ENCODE data around the gene TMEM8B.

DNA sequence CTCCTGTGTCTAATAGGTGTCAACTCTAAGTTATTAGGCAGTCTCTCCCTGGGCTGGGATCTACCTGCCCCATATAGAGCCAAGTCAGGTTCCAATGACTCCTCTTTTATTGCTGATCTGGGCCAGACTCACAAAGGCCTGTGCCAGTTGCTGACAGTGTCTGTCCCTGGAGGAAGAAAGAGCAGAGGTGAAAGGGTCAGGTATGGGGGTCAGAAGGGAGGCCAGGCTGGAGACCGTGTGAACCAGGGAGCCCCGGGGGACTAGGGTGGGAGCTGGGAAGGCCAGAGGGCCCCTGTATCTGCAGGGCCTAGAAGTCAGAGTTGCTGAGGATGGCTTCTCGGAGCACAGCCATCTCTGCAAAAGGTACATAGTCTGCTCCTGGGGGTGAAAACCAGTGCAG is 10.7 kb upstream of the TMEM8B start:
- TF ChIP-seq REST (IDR thresholded peaks at IDR 0.05; ENCODE audit: insufficient replicate concordance, low read depth) (no peak), POLR2AphosphoS5 (IDR thresholded peaks at IDR 0.05; ENCODE audit: low read depth) (no peak), SPI1 (IDR thresholded peaks at IDR 0.05; ENCODE audit: borderline replicate concordance, low read depth) (no peak), GABPA (IDR thresholded peaks at IDR 0.05; ENCODE audit: low read depth) (no peak)
- TF ChIP-seq, protein P1, sequence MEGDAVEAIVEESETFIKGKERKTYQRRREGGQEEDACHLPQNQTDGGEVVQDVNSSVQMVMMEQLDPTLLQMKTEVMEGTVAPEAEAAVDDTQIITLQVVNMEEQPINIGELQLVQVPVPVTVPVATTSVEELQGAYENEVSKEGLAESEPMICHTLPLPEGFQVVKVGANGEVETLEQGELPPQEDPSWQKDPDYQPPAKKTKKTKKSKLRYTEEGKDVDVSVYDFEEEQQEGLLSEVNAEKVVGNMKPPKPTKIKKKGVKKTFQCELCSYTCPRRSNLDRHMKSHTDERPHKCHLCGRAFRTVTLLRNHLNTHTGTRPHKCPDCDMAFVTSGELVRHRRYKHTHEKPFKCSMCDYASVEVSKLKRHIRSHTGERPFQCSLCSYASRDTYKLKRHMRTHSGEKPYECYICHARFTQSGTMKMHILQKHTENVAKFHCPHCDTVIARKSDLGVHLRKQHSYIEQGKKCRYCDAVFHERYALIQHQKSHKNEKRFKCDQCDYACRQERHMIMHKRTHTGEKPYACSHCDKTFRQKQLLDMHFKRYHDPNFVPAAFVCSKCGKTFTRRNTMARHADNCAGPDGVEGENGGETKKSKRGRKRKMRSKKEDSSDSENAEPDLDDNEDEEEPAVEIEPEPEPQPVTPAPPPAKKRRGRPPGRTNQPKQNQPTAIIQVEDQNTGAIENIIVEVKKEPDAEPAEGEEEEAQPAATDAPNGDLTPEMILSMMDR (IDR thresholded peaks at IDR 0.05; ENCODE audit: insufficient read depth, low read length), result no peak
